GM10248 (cell line): ENCODE results near the gene HTR1E.
"Not testable (repeated sequence)": the region's sequence is repeated elsewhere in the genome, so short reads cannot be mapped to it uniquely, and the experiment has no call there.

Experiments used
- CTCF ChIA-PET: fragments of 300-600 bp; sonication (Branson Sonifier 250); formaldehyde crosslinking; extraction: SDS; loops from one replicate; lab custom pipeline; 2021; ENCODE audit warnings: antibody characterized with exemption; lab: Yijun Ruan, JAX
- POLR2A ChIA-PET: fragments of 350-650 bp; sonication (Branson Sonifier 250); formaldehyde crosslinking; extraction: SDS; loops from one replicate; lab custom pipeline; 2020; ENCODE audit warnings: antibody characterized with exemption; lab: Yijun Ruan, JAX
- DNase-seq: peaks from one replicate; pipeline ENCODE4 v3.0.0; 2012; ENCODE audit errors: extremely low spot score
- CTCF ChIP-seq: IDR thresholded peaks from 2 replicates; pipeline ENCODE4 v1.5.1; 2012; ENCODE audit warnings: mild to moderate bottlenecking, low read depth; ENCODE audit errors: extremely low read depth, missing control alignments, control extremely low read depth

The HTR1E gene

GRCh38 chr6:86937219-86938079 lies at the start of gene HTR1E:
Gene HTR1E (plus strand): TSS chr6:86937528. CDS start chr6:87015335, 77,807 bp downstream.
- ChIA-PET POLR2A (no interaction called here), CTCF (interaction anchor here (0.8 to 2.2 kb wide), 3 partner anchors 23 to 1015 kb away, joined by 4 to 16 read pairs (median 5); no protein-coding TSS in a partner anchor)
- TF ChIP-seq CTCF, result peak; percentile 59
- peak; percentile 60 for DNase-seq

- POLR2A ChIA-PET, result no interaction called here
- no peak for DNase-seq
- no peak for TF ChIP-seq CTCF
- CTCF ChIA-PET, result interaction anchor here (0.9 kb wide), 1 partner anchor 23 kb away, joined by 5 read pairs; no protein-coding TSS in a partner anchor
Observed at GRCh38 chr6:86888301-86888700, 49.0 kb upstream of the HTR1E start.

- POLR2A ChIA-PET, CTCF ChIA-PET, DNase-seq: not testable (repeated sequence)
Observed at GRCh38 chr6:86897265-86897664, 40.1 kb upstream of the HTR1E start.

- POLR2A ChIA-PET, result no interaction called here
- CTCF ChIA-PET, result no interaction called here
- DNase-seq, result no peak
Observed at GRCh38 chr6:86913795-86914194, 23.5 kb upstream of the HTR1E start.

GRCh38 chr6:86916393-86916792 lies 20.9 kb upstream of the HTR1E start:
- ChIA-PET POLR2A (no interaction called here), CTCF (no interaction called here)
- TF ChIP-seq CTCF, result no peak
- no peak for DNase-seq

More at GRCh38 chr6:86913795-86914194, 23.5 kb upstream of the HTR1E start:
- no peak for TF ChIP-seq CTCF

- CTCF ChIA-PET, POLR2A ChIA-PET, DNase-seq: not testable (repeated sequence)
Observed at GRCh38 chr6:86927138-86927537, 10.2 kb upstream of the HTR1E start.

GRCh38 chr6:86927859-86928258 lies 9.5 kb upstream of the HTR1E start:
- CTCF ChIA-PET, DNase-seq, POLR2A ChIA-PET: not testable (repeated sequence)

GRCh38 chr6:86934365-86934764 lies 3.0 kb upstream of the HTR1E start:
- ChIA-PET CTCF (interaction anchor here (1.0 to 2.6 kb wide), 4 partner anchors 10 to 1897 kb away, joined by 3 to 13 read pairs (median 4); no protein-coding TSS in a partner anchor), POLR2A (no interaction called here)
- no peak for TF ChIP-seq CTCF
- DNase-seq, result no peak
